IPS-18c (cell line): Measurements from ENCODE around the gene ST3GAL3.
"Not testable (repeated sequence)": the region's sequence is repeated elsewhere in the genome, so short reads cannot be mapped to it uniquely, and the experiment has no call there.

Experiments used
- H3K4me3 ChIP-seq: 2 replicates; pipeline ENCODE4 v1.7.0; 2013; ENCODE audit warnings: low read depth, mild to moderate bottlenecking, low read length, moderate library complexity; ENCODE audit not compliant: insufficient read depth
- H3K9me3 ChIP-seq: one replicate; pipeline ENCODE4 v1.6.1; 2013; ENCODE audit warnings: mild to moderate bottlenecking, low read length, moderate library complexity; ENCODE audit not compliant: control insufficient read depth, insufficient read depth

ST3GAL3 gene

GRCh38 chr1:43691871-43692815 lies 15.2 kb upstream of the ST3GAL3 start:
- Histone ChIP-seq H3K9me3 (no peaks in the 10 kb centered on the region), H3K4me3 (no peak overlapping the region)

GRCh38 chr1:43693371-43693770 lies 14.0 kb upstream of the ST3GAL3 start:
- Histone ChIP-seq H3K4me3 (no peak overlapping the region), H3K9me3 (no peaks in the 10 kb centered on the region)

GRCh38 chr1:43699281-43699680 lies 8.1 kb upstream of the ST3GAL3 start:
- no peaks in the 10 kb centered on the region for H3K9me3 ChIP-seq

GRCh38 chr1:43703836-43704235 lies 3.5 kb upstream of the ST3GAL3 start:
- Histone ChIP-seq H3K9me3 (no peaks in the 10 kb centered on the region), H3K4me3 (no peak overlapping the region)

More at GRCh38 chr1:43699281-43699680, 8.1 kb upstream of the ST3GAL3 start:
- H3K4me3 ChIP-seq = no peak overlapping the region

GRCh38 chr1:43704838-43705237 lies 2.5 kb upstream of the ST3GAL3 start:
- H3K9me3 ChIP-seq = no peaks in the 10 kb centered on the region
- no peak overlapping the region for H3K4me3 ChIP-seq

- H3K4me3 ChIP-seq = no peak overlapping the region
- H3K9me3 ChIP-seq = no peaks in the 10 kb centered on the region
Measured at GRCh38 chr1:43705334-43705733, 2.0 kb upstream of the ST3GAL3 start.

- peak overlapping the region; percentile 86 for H3K4me3 ChIP-seq
- H3K9me3 ChIP-seq = no peaks in the 10 kb centered on the region
Measured at GRCh38 chr1:43705982-43706597, 1.2 kb upstream of the ST3GAL3 start.

- H3K4me3 ChIP-seq = peak overlapping the region; percentile 86
- no peaks in the 10 kb centered on the region for H3K9me3 ChIP-seq
Measured at GRCh38 chr1:43706598-43707189, 642 bp upstream of the ST3GAL3 start.

GRCh38 chr1:43708002-43708410 lies 670 bp downstream of the ST3GAL3 start:
- no peaks in the 10 kb centered on the region for H3K9me3 ChIP-seq
- H3K4me3 ChIP-seq = peak overlapping the region; percentile 63

GRCh38 chr1:43711049-43711448 lies 3.7 kb downstream of the ST3GAL3 start:
- Histone ChIP-seq H3K9me3 (no peaks in the 10 kb centered on the region), H3K4me3 (no peak overlapping the region)

GRCh38 chr1:43711524-43712386 lies 4.4 kb downstream of the ST3GAL3 start:
- Histone ChIP-seq H3K9me3 (no peaks in the 10 kb centered on the region), H3K4me3 (no peak overlapping the region)

GRCh38 chr1:43716559-43717281 lies 9.4 kb downstream of the ST3GAL3 start:
- Histone ChIP-seq H3K9me3 (no peaks in the 10 kb centered on the region), H3K4me3 (no peak overlapping the region)

GRCh38 chr1:43719063-43719462 lies 11.7 kb downstream of the ST3GAL3 start:
- Histone ChIP-seq H3K4me3 (no peak overlapping the region), H3K9me3 (no peaks in the 10 kb centered on the region)

GRCh38 chr1:43719670-43720419 lies 12.5 kb downstream of the ST3GAL3 start:
- not testable (repeated sequence) for H3K4me3 ChIP-seq, H3K9me3 ChIP-seq

- no peak overlapping the region for H3K4me3 ChIP-seq
Measured at GRCh38 chr1:43722810-43723209, 15.5 kb downstream of the ST3GAL3 start.

More at GRCh38 chr1:43722810-43723209, 15.5 kb downstream of the ST3GAL3 start:
- H3K9me3 ChIP-seq = no peaks in the 10 kb centered on the region
